Tibial nerve (tissue), 4 donors: ENCODE measurements around the gene DAPK1. TPM values are rescaled to one million over a fixed set of nuclear protein-coding genes. Genes with fewer than 3 reads are reported as not detected.
A peak's percentile ranks its signal among the peaks of the same experiment; 100 is the strongest.
"Not testable (repeated sequence)": the region's sequence is repeated elsewhere in the genome, so short reads cannot be mapped to it uniquely, and the experiment has no call there.

Experiments used
- DNase-seq, 2 donors: peaks; one replicate each; pipeline ENCODE4 v3.0.0-alpha.2; 2019; ENCODE audit warnings: low spot score in 2 of 2
- H3K27ac ChIP-seq, 4 donors: fragments of 200-600 bp; sonication (generic) in 3 of 4; one replicate each; pipeline ENCODE4 v1.5.1; 2017 to 2019; ENCODE audit warnings: mild to moderate bottlenecking in 1 of 4
- H3K27me3 ChIP-seq, 2 donors: fragments of 200-600 bp; sonication (generic) in 1 of 2; one replicate each; pipeline versions ENCODE4 v1.5.1 to v1.6.0; 2017 to 2019
- H3K36me3 ChIP-seq, 3 donors: fragments of 200-600 bp; sonication (generic); one replicate each; pipeline ENCODE4 v1.5.1; 2018 to 2019
- H3K4me1 ChIP-seq, 4 donors: fragments of 200-600 bp; sonication (generic) in 3 of 4; one replicate each; pipeline ENCODE4 v1.5.1; 2017 to 2019
- H3K4me3 ChIP-seq, 4 donors: fragments of 200-600 bp; sonication (generic) in 3 of 4; one replicate each; pipeline ENCODE4 v1.5.1; 2017 to 2019; ENCODE audit warnings: mild to moderate bottlenecking in 1 of 4, moderate library complexity in 1 of 4
- H3K9me3 ChIP-seq, 4 donors: fragments of 200-600 bp; sonication (generic) in 3 of 4; one replicate each; pipeline ENCODE4 v1.5.1; 2017 to 2019
- EP300 ChIP-seq, 2 donors: sonication (generic); formaldehyde crosslinking; IDR thresholded peaks; one replicate each; pipeline ENCODE4 v1.6.1; 2017; ENCODE audit warnings: antibody characterized with exemption in 2 of 2, mild to moderate bottlenecking in 1 of 2
- POLR2A ChIP-seq, 2 donors: fragments of 450-650 bp; IDR thresholded peaks; one replicate each; pipeline ENCODE4 v1.6.1; 2017; ENCODE audit warnings: antibody characterized with exemption in 2 of 2, mild to moderate bottlenecking in 2 of 2, moderate library complexity in 2 of 2
- WGBS, 2 donors: methylation state at CpG; one replicate each; pipeline ENCODE4 v1.1.5; 2018; 5-methylcytosine and 5-hydroxymethylcytosine counted together
- total RNA-seq, 4 donors: library from RNA; depleted of rRNA; stranded (reverse); fragments of >200 nt; gene quantifications; one replicate each; pipeline ENCODE4 v1.1.0, GENCODE V29; 2016
- TF ChIP-seq, protein P1 (sequence below), 5 experiments: fragments of 200-600 bp in 3 of 5; fragments of 450-650 bp in 2 of 5; sonication (generic) in 3 of 5; IDR thresholded peaks; one replicate each; pipeline ENCODE4 v1.5.1; 2016 to 2019; ENCODE audit warnings: antibody characterized with exemption in 5 of 5, mild to moderate bottlenecking in 3 of 5, moderate library complexity in 2 of 5

Gene DAPK1
- total RNA-seq, 4 donors from 2014 or later = 58.8 to 97.3 (median 64.2) TPM

DNA sequence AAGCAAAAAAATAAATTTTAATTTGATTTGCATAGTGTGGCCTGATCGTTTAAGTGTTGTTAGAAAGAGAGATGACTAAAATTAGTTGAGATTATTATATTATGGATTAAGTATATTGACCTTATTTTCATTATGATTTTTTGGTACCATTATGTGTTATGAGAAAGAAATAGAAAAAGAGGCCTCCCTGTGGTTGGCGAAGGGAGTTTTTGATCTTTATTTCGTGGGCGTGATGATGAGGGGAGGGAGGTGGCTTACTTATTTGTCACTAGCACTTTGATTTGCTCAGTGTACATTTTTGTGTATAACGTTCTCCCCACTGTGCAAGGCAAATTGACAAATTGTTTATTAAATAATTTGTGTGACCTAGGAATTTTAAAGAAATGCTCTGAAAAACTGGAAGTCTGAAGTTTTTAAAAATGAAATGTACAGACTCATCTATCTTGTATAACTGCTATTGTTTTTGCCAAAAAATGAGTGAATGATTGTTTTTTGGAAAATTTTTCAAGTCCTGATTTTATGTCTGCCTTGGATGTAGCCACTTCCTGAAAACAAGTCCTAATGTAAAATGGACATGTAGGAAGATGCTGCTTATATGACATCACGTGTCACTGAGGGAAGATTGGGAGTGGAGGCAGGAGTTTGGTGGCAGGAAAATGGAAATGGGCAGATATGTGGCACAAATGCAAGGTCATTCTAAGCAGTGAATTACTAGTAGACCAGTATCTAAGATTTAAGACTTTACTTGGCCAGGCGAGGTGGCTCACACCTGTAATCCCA, 3.0 kb downstream of the DAPK1 start:
- H3K9me3 ChIP-seq = peaks cover 0 to 2% (median 0%) of the 10 kb centered on the region in 4 donors
- no peak for DNase-seq
- H3K4me1 ChIP-seq = peaks cover 0 to 50% (median 0%) of the 10 kb centered on the region in 4 donors
- TF ChIP-seq EP300 (IDR thresholded peaks at IDR 0.05) = no peak
- TF ChIP-seq, protein P1, sequence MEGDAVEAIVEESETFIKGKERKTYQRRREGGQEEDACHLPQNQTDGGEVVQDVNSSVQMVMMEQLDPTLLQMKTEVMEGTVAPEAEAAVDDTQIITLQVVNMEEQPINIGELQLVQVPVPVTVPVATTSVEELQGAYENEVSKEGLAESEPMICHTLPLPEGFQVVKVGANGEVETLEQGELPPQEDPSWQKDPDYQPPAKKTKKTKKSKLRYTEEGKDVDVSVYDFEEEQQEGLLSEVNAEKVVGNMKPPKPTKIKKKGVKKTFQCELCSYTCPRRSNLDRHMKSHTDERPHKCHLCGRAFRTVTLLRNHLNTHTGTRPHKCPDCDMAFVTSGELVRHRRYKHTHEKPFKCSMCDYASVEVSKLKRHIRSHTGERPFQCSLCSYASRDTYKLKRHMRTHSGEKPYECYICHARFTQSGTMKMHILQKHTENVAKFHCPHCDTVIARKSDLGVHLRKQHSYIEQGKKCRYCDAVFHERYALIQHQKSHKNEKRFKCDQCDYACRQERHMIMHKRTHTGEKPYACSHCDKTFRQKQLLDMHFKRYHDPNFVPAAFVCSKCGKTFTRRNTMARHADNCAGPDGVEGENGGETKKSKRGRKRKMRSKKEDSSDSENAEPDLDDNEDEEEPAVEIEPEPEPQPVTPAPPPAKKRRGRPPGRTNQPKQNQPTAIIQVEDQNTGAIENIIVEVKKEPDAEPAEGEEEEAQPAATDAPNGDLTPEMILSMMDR (IDR thresholded peaks at IDR 0.05) = no peak
- TF ChIP-seq POLR2A (IDR thresholded peaks at IDR 0.05) = no peak
- 57 to 67% methylated on average over 7 of the region's 7 CpGs for WGBS, 2 donors
- H3K4me3 ChIP-seq = peak overlapping the region in 1 of 4 donors; percentile 75
- peaks cover 0 to 10% of the 10 kb centered on the region in 2 donors for H3K27me3 ChIP-seq
- peak overlapping the region in 1 of 4 donors; percentile 19 for H3K27ac ChIP-seq
- H3K36me3 ChIP-seq = no peaks in the 10 kb centered on the region

DNA sequence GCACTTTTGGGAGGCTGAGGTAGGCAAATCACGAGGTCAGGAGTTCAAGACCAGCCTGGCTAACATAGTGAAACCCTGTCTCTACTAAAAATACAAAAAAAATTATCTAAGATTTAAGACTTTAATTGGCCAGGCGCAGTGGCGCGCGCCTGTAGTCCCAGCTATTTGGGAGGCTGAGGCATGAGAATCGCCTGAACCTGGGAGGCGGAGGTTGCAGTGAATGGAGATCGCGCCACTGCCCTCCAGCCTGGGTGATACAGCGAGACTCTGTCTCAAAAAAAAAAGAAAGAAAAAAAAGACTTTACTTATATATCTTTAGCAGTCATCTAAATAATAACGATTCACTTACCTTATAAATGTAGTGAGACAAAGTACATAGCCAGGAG, 3.6 kb downstream of the DAPK1 start:
- 93 to 94% methylated on average over 11 of the region's 11 CpGs for WGBS, 2 donors
- H3K27ac ChIP-seq = not testable (repeated sequence)

DNA sequence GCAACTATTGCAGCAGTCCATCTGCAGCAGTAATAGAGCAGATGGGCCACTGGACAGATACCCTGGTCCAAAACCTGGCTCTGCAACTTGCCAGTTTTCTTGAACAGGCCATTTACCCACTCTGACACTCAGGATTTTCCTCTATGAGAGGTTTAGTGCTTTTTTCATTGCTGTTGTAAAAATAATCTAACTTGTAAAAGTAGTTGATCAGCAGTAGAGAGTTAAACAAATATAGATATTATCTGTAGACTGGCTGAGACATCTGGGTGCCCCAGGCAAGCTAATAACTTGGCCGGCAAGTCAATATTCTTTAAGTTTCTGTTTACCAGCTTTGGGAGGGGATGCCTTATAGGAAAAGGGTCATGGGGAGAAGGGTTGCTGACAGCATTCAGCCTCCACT, 4.1 kb downstream of the DAPK1 start:
- Histone ChIP-seq H3K36me3 (no peaks in the 10 kb centered on the region), H3K4me3 (no peak overlapping the region), H3K4me1 (peaks cover 0 to 49% (median 0%) of the 10 kb centered on the region in 4 donors), H3K9me3 (peaks cover 0 to 5% (median 0%) of the 10 kb centered on the region in 4 donors), H3K27me3 (peaks cover 0 to 10% of the 10 kb centered on the region in 2 donors), H3K27ac (no peak overlapping the region)
- WGBS, 2 donors = 63 to 65% methylated on average over 1 of the region's 1 CpG
- DNase-seq = no peak
- TF ChIP-seq, protein P1 (IDR thresholded peaks at IDR 0.05) = no peak

More for the DNA sequence above, 3.6 kb downstream of the DAPK1 start:
- peaks cover 0 to 50% (median 0%) of the 10 kb centered on the region in 4 donors for H3K4me1 ChIP-seq
- H3K27me3 ChIP-seq = peaks cover 0 to 10% of the 10 kb centered on the region in 2 donors
- not testable (repeated sequence) for H3K36me3 ChIP-seq, H3K9me3 ChIP-seq, DNase-seq, H3K4me3 ChIP-seq

DNA sequence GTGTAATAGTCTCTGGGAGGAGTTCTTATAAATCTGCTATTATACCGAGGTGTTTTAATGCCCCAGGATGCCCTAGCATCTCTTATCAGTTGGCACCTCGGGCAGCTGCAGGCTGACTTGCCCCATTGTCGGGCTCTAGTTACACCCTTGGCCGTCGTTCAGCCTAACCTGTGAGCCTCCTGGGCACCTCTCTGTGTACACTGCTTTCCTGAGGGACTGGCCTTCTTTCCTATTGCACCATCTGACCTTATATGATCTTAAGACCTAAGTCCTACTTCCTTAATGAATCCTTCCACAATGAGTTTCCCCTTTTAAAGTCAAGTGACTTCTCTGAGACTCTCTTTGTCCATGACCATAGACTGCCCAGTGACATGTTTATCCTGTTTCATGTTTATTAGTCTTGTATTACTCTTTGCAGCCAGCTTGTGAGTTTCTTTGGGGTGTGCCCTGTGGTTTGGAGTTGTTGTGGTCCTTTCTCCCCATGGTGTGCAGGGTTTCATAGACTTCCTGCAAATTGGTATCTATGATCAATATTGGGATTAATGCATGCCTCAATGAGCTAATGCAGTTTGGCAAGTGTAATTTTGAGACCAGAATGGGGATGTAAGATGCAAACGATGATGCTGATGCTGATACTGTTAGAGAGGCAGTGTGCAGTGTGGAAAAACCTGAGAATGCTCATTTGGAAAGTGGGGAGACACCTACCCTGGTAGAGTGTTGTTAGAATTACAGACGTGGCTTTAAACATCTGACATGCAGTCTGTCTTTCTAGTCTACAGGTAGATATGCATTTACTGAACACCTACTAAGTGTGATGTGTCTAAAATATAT, 4.9 kb downstream of the DAPK1 start:
- Histone ChIP-seq H3K27ac (no peak overlapping the region), H3K27me3 (peaks cover 0 to 10% of the 10 kb centered on the region in 2 donors), H3K4me3 (no peak overlapping the region), H3K36me3 (no peaks in the 10 kb centered on the region), H3K4me1 (peaks cover 0 to 41% (median 0%) of the 10 kb centered on the region in 4 donors), H3K9me3 (peaks cover 0 to 5% (median 0%) of the 10 kb centered on the region in 4 donors)
- TF ChIP-seq EP300 (IDR thresholded peaks at IDR 0.05) (peak; percentile 30 to 75), POLR2A (IDR thresholded peaks at IDR 0.05) (no peak)
- TF ChIP-seq, protein P1 (IDR thresholded peaks at IDR 0.05) = no peak
- no peak for DNase-seq
- 76 to 79% methylated on average over 7 of the region's 7 CpGs for WGBS, 2 donors

DNA sequence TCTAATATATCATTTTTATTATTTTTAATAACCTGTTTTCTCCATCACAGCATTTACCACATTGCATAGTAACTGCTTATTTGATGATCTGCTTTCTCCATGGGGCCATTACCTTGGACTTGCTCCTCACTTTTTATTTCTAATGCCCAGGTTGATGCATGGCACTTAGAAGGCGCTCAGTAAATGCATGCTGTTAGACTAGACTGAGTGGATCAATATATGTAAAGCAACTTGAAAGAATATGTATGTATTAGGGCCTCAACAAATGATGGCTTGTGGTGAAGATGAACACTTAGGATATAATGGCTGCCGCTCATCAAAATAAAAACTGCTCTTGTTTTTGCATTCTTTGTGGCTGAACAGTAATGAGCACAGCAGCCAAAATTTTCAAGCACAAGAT, 5.8 kb downstream of the DAPK1 start:
- no peak overlapping the region for H3K27ac ChIP-seq

More for the DNA sequence above, 5.8 kb downstream of the DAPK1 start:
- TF ChIP-seq EP300 (IDR thresholded peaks at IDR 0.05) = no peak
- TF ChIP-seq, protein P1 (IDR thresholded peaks at IDR 0.05) = no peak
- no peak for TF ChIP-seq POLR2A (IDR thresholded peaks at IDR 0.05)
- DNase-seq = no peak
- Histone ChIP-seq H3K27me3 (peaks cover 0 to 4% of the 10 kb centered on the region in 2 donors), H3K4me1 (peaks cover 0 to 33% (median 0%) of the 10 kb centered on the region in 4 donors), H3K9me3 (peaks cover 0 to 5% (median 0%) of the 10 kb centered on the region in 4 donors), H3K36me3 (no peaks in the 10 kb centered on the region), H3K4me3 (no peak overlapping the region)
- 87 to 89% methylated on average over 2 of the region's 2 CpGs for WGBS, 2 donors
